GM19240 (cell line): Measurements from ENCODE around the gene PRKCH.

ENCODE experiments used
- DNase-seq: peaks from one replicate; pipeline ENCODE4 v3.0.0; 2011; ENCODE audit warnings: low spot score; ENCODE audit not compliant: insufficient read length

PRKCH gene

DNA sequence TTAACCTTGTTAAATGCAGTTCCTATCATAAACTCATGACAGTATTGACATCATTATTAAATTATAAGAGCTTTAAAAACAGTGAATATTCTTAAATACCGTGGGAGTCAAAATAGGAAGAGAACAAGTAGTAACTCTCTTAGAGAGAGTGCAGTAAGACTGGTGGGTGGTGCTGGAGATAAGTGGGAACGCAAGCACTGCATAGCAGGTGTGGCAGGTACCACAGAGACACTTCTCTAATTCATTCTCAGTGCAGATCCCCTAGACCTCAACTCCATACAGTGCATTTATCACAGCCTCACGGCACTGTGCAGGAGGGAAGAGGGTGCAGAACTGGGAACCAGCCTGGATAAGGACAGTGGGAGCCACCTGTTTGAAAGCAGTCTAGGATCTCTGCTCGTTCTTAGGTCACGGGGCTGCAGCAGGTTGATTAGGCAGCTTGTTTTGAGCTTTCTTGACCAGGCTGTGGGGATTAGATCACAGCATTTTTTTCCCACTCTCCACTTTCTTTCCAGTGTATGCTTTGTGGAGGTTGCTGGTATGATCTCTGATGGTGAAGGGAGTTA is 165.6 kb downstream of the PRKCH start:
- no peak for DNase-seq

DNA sequence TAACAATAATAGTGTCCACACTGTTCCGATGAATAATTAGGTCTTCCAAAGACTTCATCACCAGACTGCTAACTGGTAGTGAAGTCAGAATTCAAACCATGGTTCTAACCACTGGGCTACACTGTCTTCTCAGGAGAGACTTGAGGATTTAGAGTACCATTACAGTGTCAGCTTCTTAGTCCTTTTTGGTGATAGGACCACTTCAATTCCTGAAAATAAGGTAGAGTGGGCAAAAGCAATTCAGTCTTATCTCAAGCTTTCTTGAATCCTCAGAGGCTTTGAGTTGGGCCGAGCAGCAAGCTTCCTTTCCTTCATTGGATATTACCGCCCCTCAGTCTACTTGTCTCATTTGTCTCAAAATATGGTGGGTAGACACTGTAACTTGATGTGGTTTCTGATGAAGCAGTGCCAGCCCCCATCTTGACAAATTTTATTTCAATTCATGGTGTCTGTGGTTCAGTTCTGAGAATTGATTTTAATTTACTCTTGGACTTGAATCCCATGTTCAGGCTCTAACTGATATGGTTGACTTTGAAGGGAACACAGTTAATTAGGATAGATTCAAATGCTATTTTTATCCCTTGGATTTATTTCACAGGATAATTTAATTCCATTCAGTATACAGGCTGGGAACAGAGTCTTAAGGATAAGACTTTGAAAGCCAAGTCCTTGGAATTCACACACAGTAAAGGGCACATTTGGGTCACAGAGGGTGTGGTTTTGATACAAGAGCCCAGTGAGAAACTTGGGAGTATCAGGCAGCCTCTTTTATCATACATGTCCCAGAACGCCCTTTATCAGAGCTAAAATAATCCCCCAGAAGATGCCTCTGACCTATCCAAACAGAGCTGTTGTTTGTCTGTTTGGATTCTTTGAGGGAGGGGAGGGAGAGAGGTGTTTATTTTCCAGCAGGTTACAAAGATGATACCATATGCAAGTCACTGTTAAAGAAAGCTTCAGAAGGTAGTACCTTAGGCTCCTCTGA is 167.3 kb downstream of the PRKCH start:
- no peak for DNase-seq

DNA sequence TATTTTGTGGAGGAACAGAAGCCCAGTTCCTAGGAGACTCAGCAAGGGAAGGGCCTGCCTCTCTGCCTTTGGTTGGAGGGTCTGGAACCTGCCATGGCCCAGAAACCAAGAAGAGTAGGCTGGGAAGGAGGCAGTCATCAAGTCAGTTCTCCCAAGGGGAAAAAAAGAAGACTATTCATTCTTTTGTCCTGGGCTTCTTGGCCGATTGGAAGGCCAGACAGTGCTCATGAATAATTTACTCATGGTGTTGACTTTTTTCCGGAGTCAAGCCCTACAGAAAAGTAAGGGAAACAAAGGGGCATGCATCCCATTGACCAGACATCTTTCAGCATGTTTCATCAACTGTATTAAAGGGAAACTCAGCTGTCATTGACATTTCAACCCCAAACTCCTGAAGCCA is 168.1 kb downstream of the PRKCH start:
- DNase-seq: no peak

DNA sequence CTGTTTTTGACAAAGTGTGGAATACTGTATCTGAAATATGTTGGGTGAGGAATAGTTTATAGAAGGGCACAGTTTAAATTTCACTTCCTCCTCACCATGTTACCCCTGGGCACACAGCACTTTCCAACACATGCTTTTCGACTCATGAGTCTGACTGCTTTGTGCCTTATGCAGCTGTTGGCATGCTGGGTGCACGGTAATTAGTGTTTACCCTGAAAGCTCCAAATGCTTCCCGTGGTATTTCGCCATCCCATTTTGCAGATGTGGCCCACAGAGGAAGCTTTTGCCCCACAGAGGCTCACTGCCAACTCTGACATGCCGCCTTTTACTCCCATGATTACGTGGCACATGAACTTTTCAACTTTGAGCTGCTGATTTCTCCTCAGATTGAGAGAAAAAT is 168.6 kb downstream of the PRKCH start:
- no peak for DNase-seq

DNA sequence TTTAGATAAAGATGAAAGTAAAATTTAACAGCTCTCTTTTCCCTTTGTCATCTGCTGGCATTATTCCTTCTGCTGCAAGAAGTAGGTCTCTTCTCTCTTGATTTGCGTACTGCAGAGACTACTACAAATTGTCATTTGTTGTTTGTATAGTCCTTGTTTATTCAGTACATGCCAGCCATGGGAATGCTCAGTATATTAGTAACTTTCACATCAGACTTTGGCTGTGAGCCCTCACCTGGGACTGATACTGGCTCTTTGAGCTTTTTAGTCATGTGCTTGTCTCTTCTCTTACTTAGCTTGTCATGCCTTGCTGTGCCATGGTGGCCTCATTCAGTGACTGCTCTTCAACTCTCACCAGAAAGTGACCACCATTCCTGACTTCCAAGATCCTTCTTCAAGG is 169.8 kb downstream of the PRKCH start:
- DNase-seq: no peak

DNA sequence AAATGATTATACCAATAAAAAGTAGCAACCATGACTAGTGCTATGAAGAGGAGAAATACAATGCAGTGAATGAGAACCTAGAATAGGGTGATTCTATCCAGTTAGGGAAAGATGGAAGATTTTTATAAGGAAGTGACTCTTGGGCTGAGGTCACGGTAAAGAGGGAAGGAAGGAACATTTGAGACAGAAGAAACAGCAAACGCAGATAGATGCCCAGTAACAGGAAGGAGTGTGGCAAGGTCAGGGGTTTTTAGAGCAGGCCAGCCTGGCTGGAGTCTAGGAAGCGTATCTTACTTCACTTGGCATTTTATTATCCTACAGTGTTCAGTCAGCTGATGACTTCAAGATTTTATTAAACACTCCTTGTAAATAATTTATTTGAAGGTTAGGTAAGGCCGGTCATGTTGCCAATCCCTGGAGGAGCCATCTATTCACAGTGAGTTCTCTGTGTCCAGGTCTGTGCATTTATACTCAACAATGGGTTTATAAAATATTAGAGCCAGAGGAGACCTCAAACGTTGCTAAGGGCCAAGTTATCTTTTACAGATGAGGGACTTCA is 170.6 kb downstream of the PRKCH start:
- no peak for DNase-seq

DNA sequence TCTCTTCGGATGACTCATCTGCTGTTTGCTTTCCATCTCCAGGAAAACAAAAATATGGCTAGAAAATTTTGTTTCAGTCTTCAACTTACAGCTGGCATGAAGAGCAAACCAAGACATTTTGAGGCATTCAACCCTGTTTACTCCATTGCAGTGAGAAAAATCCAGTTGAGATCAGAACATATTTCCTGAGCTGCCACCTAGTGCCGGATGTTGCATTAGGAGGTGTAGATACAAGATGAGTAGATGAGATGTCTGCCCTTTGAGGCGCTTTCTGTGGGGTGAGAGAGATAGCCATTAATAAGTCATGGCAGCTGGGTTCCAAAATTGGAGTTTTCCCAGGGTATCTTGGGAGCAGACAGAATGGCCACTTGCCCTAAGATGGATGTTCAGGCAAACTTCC is 171.1 kb downstream of the PRKCH start:
- no peak for DNase-seq

DNA sequence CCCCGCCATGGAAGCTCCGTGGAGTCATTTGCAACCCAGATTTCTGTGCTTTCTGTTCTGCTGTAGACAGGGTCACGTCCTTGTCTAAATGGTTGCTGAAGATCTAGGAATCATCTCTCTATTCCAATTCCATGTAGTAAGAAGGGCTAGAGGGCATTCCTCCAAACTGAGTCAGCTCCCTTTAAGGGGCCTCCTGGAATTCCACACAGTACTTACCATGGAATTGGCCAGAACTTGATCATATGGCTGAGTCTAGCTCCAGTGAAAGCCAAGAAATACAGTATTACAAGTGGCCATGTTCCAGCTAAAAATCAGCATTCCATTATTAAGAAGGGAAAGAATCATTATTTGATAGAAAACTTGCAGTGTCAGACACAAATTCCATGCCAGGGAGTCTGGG is 171.9 kb downstream of the PRKCH start:
- no peak for DNase-seq

DNA sequence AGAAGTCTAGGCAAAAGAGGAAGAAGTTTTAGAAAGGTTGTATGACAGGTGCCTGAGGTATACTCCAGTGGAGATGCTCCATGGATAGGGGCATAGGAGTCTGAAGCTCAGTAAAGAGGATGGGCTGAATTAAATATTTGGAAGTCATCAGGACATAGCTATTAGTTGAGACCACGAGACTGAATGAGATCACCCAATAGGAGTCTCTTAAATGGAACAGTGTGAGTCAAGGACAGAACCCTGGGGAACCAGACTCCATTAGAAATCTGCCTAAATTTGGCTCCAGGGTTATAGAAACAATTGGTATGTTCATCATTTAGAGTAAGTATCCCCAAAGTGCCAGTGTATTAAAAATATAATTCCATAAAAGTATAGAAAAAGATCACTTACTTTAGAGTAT is 172.6 kb downstream of the PRKCH start:
- DNase-seq: no peak

DNA sequence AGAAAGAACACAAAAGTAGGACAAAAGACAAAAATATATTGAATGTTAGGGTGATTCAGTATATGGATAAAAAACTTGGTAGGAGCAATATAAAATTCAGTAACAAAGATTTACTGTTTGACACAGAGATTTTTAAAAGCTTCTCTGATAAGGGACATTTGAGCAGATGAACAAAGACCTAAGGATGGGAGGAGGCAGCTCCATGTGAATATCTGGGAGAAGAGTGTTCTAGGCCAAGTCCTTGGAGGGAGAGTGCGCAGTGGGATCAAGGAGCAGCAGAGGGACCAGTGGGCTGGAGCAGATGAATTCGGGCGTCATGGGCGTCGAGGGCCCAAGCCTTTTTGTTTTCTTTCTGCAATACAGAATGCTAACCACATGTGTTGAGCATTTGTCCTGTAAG is 174.4 kb downstream of the PRKCH start:
- DNase-seq: no peak

DNA sequence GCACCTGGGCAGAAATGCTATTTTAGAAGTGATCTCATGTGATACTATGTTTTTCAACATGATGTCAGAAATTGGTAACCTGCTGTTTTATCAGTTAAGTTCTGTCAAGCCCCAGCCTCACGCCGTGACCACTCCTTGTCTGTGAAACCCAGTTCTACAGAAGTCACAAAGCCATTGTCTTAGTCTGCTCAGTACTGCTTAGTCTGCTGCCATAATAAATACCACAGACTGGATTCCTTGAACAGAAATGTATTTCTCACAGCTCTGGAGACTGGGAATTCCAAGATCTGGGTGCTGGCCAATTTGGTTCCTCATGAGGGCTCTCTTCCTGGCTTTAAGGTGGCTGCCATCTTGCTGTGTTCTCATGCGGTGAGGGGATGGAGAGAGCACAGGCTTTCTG is 176.9 kb downstream of the PRKCH start:
- DNase-seq: no peak

DNA sequence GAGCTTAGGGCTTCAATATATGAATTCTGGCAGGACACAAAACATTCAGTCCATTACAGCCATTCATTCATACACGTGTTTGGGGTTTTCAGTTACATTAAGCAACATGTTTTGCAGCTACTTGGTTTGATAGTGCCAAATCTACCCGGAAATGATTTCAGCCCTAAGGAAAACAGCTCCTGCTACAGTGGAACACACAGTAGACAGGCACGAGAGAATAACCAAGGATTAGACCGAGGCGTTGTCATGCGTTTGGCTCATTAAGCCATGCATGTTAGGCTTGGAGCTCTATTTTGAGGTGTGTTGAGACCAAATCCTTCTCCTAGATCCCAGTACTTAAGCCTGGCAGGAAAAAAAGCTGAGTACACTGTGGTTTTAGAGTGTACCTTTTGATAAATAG is 177.4 kb downstream of the PRKCH start:
- DNase-seq: no peak

DNA sequence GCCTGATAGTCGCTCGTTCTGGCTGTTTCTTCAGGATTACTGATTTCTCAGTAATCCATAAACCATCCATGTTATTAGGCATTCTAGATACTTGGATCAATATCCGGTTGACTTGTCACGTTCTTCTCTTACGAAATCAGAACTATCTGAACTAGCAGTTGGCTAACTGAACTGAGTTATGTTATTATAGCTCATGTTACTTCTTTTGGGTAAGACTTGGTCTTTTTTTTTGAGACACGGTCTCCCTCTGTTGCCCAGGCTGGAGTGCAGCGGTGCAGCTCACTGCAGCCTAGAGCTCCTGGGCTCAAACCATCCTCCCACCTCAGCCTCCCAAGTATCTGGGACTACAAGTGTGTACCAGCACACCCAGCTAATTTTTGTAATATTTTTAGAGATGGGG is 178.6 kb downstream of the PRKCH start:
- no peak for DNase-seq

DNA sequence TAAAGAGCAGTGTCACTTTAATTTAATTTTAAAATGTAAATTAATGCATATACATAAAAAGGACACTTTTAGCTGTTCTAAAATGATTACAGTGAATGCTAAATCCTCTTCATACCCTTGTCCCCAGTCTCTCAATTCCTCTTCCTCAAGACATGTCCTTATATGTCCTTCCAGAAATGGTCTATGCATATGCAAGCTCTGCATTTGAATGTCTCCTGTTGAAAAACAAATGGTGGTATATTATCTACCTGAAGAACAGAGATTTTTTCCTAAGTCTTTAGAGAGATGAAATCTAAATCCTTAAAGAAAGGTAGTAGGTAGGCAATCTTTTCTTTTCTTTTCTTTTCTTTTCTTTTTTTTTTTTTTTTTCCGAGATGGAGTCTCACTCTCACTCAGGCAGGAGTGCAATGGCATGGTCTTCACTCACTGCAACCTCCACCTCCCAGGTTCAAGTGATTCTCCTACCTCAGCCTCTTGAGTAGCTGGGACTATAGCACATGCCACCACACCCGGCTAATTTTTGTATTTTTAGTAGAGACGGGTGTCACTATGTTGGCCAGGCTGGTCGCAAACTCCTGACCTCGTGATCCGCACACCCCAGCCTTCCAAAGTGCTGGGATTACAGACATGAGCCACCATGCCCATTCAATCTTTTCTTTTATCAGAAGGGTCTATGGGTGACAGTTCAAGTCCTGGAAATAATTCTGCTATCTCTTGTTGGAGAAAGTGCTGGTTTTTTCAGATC is 180.5 kb downstream of the PRKCH start:
- no peak for DNase-seq

DNA sequence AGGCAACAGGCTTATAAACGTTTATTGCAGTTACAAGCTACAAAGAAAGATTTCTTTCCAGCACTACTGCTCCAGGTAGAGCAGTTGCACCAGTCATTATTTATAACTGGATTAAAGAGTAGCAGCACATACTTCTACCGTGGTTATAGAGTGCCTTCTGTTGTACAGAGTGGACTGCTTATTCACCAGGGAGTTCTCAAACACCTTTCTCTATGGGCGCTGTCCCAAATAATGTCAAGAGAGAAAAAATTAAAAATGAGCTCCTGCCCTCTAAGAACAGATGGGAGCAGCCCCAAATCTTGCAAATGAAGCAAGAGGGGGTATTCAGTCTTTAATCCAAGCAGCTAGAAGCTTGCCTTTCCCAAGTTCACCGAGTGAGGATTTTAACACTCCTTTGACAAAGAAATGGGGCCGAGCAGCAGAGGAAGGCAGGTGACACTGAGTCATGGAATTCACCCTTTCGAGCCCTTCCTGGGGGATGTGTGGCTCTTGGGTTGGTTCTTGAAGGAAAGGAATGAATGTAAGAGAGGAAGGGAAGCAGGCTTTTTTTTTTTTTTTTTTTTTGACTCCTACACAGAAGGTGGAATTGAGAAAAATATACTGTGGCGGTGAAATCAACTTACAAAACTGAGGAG is 181.2 kb downstream of the PRKCH start:
- DNase-seq: no peak

DNA sequence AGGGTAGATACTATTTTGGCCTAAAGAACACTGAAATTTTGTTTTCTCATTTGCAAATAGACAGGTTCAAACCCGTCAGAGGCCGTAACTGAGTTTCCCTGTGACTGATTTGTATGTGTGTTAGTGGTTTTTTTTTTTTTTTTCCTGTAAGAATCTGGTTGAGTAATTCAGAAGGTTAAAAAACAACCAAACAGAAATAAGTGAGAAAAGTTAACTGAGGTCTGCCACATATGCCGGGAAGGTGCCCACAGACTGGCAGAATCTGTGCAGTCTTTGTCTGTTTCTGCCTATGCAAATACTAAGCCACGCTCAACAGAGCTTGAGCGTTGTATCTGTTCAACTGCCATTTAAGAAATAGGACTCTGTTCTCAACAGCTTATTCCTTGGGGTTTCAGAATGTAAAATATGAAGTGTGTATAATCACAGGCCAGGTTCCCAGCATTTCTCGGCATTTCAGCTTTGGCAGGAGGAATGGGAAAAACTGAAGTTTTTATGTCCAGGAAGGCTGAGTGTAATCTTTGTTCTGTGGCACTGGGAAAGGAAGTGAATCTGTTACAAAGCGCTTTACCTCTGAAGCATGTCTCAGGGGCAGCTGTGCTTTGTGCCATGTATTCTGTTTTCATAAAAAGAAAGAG is 181.9 kb downstream of the PRKCH start:
- no peak for DNase-seq

DNA sequence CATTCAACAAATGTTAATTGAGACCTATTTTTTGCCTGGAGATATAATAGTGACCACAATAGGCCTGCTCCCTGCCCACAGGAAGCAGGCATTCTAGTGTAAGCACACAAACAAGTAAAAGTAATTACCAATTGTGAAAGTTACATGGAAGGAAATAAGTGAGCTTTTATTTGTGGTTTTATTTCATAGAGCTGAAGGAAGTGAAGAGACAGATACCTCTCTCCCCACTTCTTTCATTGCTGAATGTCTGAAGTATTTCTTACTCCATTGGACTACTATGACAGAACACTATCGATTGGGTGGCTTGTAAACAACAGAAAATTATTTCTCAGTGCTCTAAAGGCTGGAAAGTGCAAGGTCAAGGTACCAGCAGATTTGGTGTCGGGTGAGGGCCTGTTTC is 183.5 kb downstream of the PRKCH start:
- DNase-seq: no peak

DNA sequence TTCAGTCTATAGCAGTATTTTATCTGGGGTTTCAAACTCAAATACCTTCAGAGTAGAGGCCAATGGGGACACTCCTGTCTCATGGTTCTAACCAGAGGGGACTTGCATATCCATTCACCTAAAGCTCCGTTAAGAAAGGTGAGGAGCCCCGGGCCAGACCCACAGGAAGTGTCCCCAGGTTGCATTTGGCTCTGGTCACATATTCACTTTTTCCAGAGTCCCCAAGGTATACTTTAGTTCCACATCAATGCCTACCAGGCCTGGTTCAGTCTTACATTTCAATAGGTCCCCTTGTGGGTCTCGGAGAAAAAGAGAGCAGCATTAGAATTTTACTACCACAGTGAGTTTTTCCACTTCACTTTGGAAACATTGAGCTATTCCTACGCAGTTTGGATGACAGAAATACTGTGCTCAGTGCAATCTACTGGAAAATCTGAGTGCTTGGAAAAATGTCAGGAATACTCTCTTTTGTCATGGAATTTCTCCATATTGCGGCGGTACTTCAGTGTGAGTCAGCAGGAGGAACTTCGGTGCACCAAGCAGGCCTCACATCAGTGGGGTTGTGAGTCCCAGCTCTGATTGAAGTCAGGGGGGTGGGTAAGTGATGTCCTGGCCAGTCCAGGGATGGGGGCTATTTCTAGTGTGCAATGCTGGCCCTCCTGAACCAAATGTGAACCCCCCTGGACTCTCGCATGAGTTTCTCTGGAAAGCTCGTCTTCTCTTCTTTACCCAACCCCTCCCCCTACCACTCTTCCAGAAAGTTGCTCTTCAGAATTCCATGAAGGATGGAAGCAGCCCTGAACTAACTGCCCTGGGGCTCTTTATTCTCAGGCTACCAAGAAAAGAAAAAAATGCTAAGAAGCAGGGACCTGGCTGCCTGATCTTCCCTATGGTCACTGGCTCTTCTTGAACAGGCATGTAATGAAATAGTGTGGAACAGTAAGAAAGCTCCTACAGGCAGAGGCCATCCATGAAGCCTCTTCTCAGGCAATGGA is 184.7 kb downstream of the PRKCH start:
- no peak for DNase-seq

DNA sequence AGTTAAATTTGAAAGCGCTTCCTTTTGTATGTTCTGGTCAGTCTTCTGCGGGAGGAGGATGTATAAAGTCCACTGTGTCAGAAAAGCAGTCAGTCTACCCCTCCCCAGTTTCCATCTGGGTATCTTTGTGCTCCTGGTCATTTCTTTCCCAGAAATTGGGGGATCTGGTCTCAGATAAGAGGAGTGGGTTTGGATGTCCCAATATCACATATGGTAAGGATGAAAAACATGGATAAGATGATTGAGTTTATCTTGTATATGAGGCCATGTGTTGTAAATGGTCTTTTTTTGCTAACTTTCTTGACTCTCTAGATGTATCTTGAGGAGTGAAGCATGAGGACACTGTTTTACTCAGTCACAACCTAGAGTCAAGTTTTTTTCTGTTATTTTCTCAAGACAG is 187.1 kb downstream of the PRKCH start:
- no peak for DNase-seq
